ENCODE measurements around the gene RBM19.

DNA sequence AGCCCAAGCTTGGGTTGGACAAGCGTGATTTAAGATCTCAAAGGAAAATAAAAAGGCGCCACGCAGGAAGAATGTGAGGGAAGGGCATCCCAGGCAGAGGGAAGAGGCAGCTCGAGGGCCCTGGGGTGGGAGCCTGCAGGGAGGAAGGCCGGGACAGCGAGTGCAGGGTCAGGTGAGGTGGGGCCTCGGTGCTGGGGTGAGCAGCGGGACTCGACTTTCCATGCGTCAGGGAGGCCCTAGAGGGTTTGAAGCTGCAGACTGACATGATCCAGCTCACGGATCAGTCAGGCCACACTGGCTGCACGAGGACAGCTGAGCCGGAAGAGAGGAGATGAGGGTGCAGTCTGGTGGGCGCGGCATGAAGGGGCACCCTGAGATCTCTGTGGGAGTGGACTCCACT lies 145.8 kb downstream of the RBM19 start:
- TF ChIP-seq, protein P1, sequence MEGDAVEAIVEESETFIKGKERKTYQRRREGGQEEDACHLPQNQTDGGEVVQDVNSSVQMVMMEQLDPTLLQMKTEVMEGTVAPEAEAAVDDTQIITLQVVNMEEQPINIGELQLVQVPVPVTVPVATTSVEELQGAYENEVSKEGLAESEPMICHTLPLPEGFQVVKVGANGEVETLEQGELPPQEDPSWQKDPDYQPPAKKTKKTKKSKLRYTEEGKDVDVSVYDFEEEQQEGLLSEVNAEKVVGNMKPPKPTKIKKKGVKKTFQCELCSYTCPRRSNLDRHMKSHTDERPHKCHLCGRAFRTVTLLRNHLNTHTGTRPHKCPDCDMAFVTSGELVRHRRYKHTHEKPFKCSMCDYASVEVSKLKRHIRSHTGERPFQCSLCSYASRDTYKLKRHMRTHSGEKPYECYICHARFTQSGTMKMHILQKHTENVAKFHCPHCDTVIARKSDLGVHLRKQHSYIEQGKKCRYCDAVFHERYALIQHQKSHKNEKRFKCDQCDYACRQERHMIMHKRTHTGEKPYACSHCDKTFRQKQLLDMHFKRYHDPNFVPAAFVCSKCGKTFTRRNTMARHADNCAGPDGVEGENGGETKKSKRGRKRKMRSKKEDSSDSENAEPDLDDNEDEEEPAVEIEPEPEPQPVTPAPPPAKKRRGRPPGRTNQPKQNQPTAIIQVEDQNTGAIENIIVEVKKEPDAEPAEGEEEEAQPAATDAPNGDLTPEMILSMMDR (IDR thresholded peaks at IDR 0.05; ENCODE audit: insufficient read depth, low read length), result no peak
- TF ChIP-seq POLR2AphosphoS5 (IDR thresholded peaks at IDR 0.05; ENCODE audit: low read depth) (no peak), SPI1 (IDR thresholded peaks at IDR 0.05; ENCODE audit: borderline replicate concordance, low read depth) (no peak), GABPA (IDR thresholded peaks at IDR 0.05; ENCODE audit: low read depth) (no peak)
- TF ChIP-seq, protein P2, sequence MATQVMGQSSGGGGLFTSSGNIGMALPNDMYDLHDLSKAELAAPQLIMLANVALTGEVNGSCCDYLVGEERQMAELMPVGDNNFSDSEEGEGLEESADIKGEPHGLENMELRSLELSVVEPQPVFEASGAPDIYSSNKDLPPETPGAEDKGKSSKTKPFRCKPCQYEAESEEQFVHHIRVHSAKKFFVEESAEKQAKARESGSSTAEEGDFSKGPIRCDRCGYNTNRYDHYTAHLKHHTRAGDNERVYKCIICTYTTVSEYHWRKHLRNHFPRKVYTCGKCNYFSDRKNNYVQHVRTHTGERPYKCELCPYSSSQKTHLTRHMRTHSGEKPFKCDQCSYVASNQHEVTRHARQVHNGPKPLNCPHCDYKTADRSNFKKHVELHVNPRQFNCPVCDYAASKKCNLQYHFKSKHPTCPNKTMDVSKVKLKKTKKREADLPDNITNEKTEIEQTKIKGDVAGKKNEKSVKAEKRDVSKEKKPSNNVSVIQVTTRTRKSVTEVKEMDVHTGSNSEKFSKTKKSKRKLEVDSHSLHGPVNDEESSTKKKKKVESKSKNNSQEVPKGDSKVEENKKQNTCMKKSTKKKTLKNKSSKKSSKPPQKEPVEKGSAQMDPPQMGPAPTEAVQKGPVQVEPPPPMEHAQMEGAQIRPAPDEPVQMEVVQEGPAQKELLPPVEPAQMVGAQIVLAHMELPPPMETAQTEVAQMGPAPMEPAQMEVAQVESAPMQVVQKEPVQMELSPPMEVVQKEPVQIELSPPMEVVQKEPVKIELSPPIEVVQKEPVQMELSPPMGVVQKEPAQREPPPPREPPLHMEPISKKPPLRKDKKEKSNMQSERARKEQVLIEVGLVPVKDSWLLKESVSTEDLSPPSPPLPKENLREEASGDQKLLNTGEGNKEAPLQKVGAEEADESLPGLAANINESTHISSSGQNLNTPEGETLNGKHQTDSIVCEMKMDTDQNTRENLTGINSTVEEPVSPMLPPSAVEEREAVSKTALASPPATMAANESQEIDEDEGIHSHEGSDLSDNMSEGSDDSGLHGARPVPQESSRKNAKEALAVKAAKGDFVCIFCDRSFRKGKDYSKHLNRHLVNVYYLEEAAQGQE (IDR thresholded peaks at IDR 0.05; ENCODE audit: insufficient replicate concordance, low read depth), result no peak

All from HL-60 (cell line).